ENCODE results near the gene FNIP1. TPM values are rescaled to one million over a fixed set of nuclear protein-coding genes. Genes with fewer than 3 reads are reported as not detected.

The FNIP1 gene
- total and polyA plus RNA-seq, 2 experiments from 2014 or later, result 8.2 to 27.9 TPM

DNA sequence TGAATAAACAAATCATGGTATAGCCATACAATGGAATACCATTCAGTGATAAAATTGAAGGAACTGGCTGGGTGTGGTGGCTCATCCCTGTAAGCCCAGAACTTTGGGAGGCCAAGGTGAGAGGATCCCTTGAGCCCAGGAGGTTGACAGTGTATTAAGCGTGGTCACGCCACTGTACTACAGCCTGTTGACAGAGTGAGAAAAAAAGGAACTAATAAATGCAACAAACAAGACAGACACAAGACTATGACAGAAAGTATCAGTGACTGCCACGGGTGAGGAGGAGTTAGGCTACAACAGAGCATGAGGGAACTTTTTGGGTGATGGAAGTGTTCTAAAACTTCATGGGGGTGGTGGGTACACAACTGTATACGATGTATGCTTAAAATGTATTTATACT lies 2.2 kb downstream of the FNIP1 start (continued):
- TF ChIP-seq, protein P1, sequence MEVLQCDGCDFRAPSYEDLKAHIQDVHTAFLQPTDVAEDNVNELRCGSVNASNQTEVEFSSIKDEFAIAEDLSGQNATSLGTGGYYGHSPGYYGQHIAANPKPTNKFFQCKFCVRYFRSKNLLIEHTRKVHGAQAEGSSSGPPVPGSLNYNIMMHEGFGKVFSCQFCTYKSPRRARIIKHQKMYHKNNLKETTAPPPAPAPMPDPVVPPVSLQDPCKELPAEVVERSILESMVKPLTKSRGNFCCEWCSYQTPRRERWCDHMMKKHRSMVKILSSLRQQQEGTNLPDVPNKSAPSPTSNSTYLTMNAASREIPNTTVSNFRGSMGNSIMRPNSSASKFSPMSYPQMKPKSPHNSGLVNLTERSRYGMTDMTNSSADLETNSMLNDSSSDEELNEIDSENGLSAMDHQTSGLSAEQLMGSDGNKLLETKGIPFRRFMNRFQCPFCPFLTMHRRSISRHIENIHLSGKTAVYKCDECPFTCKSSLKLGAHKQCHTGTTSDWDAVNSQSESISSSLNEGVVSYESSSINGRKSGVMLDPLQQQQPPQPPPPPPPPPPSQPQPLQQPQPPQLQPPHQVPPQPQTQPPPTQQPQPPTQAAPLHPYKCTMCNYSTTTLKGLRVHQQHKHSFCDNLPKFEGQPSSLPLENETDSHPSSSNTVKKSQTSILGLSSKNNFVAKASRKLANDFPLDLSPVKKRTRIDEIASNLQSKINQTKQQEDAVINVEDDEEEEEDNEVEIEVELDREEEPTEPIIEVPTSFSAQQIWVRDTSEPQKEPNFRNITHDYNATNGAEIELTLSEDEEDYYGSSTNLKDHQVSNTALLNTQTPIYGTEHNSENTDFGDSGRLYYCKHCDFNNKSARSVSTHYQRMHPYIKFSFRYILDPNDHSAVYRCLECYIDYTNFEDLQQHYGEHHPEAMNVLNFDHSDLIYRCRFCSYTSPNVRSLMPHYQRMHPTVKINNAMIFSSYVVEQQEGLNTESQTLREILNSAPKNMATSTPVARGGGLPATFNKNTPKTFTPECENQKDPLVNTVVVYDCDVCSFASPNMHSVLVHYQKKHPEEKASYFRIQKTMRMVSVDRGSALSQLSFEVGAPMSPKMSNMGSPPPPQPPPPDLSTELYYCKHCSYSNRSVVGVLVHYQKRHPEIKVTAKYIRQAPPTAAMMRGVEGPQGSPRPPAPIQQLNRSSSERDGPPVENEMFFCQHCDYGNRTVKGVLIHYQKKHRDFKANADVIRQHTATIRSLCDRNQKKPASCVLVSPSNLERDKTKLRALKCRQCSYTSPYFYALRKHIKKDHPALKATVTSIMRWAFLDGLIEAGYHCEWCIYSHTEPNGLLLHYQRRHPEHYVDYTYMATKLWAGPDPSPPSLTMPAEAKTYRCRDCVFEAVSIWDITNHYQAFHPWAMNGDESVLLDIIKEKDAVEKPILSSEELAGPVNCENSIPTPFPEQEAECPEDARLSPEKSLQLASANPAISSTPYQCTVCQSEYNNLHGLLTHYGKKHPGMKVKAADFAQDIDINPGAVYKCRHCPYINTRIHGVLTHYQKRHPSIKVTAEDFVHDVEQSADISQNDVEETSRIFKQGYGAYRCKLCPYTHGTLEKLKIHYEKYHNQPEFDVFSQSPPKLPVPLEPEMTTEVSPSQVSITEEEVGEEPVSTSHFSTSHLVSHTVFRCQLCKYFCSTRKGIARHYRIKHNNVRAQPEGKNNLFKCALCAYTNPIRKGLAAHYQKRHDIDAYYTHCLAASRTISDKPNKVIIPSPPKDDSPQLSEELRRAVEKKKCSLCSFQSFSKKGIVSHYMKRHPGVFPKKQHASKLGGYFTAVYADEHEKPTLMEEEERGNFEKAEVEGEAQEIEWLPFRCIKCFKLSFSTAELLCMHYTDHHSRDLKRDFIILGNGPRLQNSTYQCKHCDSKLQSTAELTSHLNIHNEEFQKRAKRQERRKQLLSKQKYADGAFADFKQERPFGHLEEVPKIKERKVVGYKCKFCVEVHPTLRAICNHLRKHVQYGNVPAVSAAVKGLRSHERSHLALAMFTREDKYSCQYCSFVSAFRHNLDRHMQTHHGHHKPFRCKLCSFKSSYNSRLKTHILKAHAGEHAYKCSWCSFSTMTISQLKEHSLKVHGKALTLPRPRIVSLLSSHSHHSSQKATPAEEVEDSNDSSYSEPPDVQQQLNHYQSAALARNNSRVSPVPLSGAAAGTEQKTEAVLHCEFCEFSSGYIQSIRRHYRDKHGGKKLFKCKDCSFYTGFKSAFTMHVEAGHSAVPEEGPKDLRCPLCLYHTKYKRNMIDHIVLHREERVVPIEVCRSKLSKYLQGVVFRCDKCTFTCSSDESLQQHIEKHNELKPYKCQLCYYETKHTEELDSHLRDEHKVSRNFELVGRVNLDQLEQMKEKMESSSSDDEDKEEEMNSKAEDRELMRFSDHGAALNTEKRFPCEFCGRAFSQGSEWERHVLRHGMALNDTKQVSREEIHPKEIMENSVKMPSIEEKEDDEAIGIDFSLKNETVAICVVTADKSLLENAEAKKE (CRISPR knock-in tag; IDR thresholded peaks at IDR 0.05), result no peak
- TF ChIP-seq POLR2AphosphoS5 (IDR thresholded peaks at IDR 0.05; ENCODE audit: low read depth), result no peak
- TF ChIP-seq, protein P2, sequence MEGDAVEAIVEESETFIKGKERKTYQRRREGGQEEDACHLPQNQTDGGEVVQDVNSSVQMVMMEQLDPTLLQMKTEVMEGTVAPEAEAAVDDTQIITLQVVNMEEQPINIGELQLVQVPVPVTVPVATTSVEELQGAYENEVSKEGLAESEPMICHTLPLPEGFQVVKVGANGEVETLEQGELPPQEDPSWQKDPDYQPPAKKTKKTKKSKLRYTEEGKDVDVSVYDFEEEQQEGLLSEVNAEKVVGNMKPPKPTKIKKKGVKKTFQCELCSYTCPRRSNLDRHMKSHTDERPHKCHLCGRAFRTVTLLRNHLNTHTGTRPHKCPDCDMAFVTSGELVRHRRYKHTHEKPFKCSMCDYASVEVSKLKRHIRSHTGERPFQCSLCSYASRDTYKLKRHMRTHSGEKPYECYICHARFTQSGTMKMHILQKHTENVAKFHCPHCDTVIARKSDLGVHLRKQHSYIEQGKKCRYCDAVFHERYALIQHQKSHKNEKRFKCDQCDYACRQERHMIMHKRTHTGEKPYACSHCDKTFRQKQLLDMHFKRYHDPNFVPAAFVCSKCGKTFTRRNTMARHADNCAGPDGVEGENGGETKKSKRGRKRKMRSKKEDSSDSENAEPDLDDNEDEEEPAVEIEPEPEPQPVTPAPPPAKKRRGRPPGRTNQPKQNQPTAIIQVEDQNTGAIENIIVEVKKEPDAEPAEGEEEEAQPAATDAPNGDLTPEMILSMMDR (conservative IDR thresholded peaks at IDR 0.05; ENCODE audit: low read depth in 2 of 2), result no peak
- no peak for TF ChIP-seq ZNF114 (CRISPR knock-in tag; IDR thresholded peaks at IDR 0.05)
- TF ChIP-seq NANOG (IDR thresholded peaks at IDR 0.05; ENCODE audit: borderline replicate concordance), result no peak
- no peak for TF ChIP-seq CREB1 (CRISPR knock-in tag; IDR thresholded peaks at IDR 0.05; ENCODE audit: low read depth)
- TF ChIP-seq, protein P3, sequence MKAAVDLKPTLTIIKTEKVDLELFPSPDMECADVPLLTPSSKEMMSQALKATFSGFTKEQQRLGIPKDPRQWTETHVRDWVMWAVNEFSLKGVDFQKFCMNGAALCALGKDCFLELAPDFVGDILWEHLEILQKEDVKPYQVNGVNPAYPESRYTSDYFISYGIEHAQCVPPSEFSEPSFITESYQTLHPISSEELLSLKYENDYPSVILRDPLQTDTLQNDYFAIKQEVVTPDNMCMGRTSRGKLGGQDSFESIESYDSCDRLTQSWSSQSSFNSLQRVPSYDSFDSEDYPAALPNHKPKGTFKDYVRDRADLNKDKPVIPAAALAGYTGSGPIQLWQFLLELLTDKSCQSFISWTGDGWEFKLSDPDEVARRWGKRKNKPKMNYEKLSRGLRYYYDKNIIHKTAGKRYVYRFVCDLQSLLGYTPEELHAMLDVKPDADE (IDR thresholded peaks at IDR 0.05), result no peak

DNA sequence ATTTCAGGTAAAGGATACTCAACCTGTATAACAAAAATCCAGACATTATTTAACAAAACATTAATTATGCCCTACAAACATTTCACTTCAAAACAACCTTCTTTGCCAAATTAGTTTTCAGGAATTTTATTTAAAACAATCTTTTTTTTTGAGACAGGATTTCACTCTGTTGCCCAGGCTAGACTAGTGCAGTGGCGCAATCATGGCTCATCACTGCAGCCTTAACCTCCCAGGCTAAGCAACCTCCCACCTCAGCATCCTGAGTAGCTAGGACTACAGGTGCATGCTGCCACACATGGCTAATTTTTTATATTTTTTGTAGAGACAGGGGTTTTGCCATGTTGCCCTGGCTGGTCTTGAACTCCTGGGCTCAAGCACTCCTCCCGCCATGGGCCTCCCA lies 3.9 kb downstream of the FNIP1 start:
- Mint-ChIP-seq H3K36me3 (ENCODE audit: low read depth) (no peaks in the 10 kb centered on the region; the same call in 2 of the 3 replicates), H3K4me1 (peaks cover 15% of the 10 kb centered on the region), H3K4me3 (no peak overlapping the region), H3K9me3 (no peaks in the 10 kb centered on the region), H3K27ac (no peak overlapping the region), H3K27me3 (ENCODE audit: insufficient read depth, low read depth, poor library complexity) (peaks cover 8% of the 10 kb centered on the region)
- peaks cover 3% of the 10 kb centered on the region; the same call in 1 of the 2 replicates for H3K4me1 ChIP-seq (ENCODE audit: insufficient read depth)
- peaks cover 81% of the 10 kb centered on the region for H3K79me2 ChIP-seq (replicated peaks; ENCODE audit: insufficient read depth)
- H2AFZ ChIP-seq, result no peak overlapping the region
- no peaks in the 10 kb centered on the region for H3F3A ChIP-seq (replicated peaks; ENCODE audit: low read depth)
- no peak overlapping the region for H3K4me2 ChIP-seq
- H3K4me3 ChIP-seq, result no peak overlapping the region
- H4K20me1 ChIP-seq (replicated peaks; ENCODE audit: insufficient read depth), result peaks cover 21% of the 10 kb centered on the region
- H3K27me3 ChIP-seq (ENCODE audit: insufficient read depth), result peaks cover 11% of the 10 kb centered on the region
- no peaks in the 10 kb centered on the region for H3K9me2 ChIP-seq (ENCODE audit: insufficient read depth)
- DNase-seq (ENCODE audit: low spot score) (no peak), ATAC-seq (no peak)
- H3K27ac ChIP-seq (ENCODE audit: low read depth), result no peak overlapping the region
- no peaks in the 10 kb centered on the region for H3K36me3 ChIP-seq (ENCODE audit: insufficient read depth)
- TF ChIP-seq JUNB (IDR thresholded peaks at IDR 0.05; ENCODE audit: unreplicated experiment) (no peak), ZNF114 (CRISPR knock-in tag; IDR thresholded peaks at IDR 0.05) (no peak)
- TF ChIP-seq, protein P4, sequence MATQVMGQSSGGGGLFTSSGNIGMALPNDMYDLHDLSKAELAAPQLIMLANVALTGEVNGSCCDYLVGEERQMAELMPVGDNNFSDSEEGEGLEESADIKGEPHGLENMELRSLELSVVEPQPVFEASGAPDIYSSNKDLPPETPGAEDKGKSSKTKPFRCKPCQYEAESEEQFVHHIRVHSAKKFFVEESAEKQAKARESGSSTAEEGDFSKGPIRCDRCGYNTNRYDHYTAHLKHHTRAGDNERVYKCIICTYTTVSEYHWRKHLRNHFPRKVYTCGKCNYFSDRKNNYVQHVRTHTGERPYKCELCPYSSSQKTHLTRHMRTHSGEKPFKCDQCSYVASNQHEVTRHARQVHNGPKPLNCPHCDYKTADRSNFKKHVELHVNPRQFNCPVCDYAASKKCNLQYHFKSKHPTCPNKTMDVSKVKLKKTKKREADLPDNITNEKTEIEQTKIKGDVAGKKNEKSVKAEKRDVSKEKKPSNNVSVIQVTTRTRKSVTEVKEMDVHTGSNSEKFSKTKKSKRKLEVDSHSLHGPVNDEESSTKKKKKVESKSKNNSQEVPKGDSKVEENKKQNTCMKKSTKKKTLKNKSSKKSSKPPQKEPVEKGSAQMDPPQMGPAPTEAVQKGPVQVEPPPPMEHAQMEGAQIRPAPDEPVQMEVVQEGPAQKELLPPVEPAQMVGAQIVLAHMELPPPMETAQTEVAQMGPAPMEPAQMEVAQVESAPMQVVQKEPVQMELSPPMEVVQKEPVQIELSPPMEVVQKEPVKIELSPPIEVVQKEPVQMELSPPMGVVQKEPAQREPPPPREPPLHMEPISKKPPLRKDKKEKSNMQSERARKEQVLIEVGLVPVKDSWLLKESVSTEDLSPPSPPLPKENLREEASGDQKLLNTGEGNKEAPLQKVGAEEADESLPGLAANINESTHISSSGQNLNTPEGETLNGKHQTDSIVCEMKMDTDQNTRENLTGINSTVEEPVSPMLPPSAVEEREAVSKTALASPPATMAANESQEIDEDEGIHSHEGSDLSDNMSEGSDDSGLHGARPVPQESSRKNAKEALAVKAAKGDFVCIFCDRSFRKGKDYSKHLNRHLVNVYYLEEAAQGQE (IDR thresholded peaks at IDR 0.05; ENCODE audit: unreplicated experiment), result no peak
- TF ChIP-seq, protein P2 (conservative IDR thresholded peaks at IDR 0.05; ENCODE audit: low read depth in 2 of 2), result no peak

All from GM23338 (cell line).